Endodermal cell (in vitro differentiated cells): ENCODE data around the gene IGFBP2. TPM values are rescaled to one million over a fixed set of nuclear protein-coding genes. Genes with fewer than 3 reads are reported as not detected.

Source experiments
- DNase-seq: peaks from one replicate; pipeline ENCODE4 v3.0.0-alpha.2; 2017
- H3K27ac ChIP-seq: 2 replicates; pipeline ENCODE4 v1.5.1; 2013; ENCODE audit warnings: mild to moderate bottlenecking, low read depth, low read length, moderate library complexity
- H3K27me3 ChIP-seq: 2 replicates; pipeline ENCODE4 v1.6.1; 2013; ENCODE audit warnings: mild to moderate bottlenecking, low read length, moderate library complexity; ENCODE audit not compliant: insufficient read depth, control insufficient read depth, poor library complexity, severe bottlenecking
- H3K36me3 ChIP-seq: 2 replicates; pipeline ENCODE4 v1.7.0; 2013; ENCODE audit warnings: mild to moderate bottlenecking, low read length, moderate library complexity; ENCODE audit not compliant: control insufficient read depth, insufficient read depth
- H3K4me1 ChIP-seq: one replicate; pipeline ENCODE4 v1.7.0; 2013; ENCODE audit warnings: low read length; ENCODE audit not compliant: control insufficient read depth, insufficient read depth
- H3K4me3 ChIP-seq: 2 replicates; pipeline ENCODE4 v1.5.1; 2013; ENCODE audit warnings: mild to moderate bottlenecking, low read length, moderate library complexity
- H3K9ac ChIP-seq: 2 replicates; pipeline ENCODE4 v1.6.1; 2013; ENCODE audit warnings: mild to moderate bottlenecking, low read length, moderate library complexity; ENCODE audit not compliant: poor library complexity, severe bottlenecking; ENCODE audit errors: extremely low read depth
- H3K9me3 ChIP-seq: 2 replicates; pipeline ENCODE4 v1.6.1; 2013; ENCODE audit warnings: mild to moderate bottlenecking, low read length, moderate library complexity; ENCODE audit not compliant: control insufficient read depth
- H3K27ac Mint-ChIP-seq: 2 replicates; pipeline ENCODE4 v1.8.0; 2020; ENCODE audit warnings: mixed read lengths
- H3K27me3 Mint-ChIP-seq: 2 replicates; pipeline ENCODE4 v1.8.0; 2021; ENCODE audit warnings: mild to moderate bottlenecking, mixed read lengths; ENCODE audit not compliant: insufficient read depth
- H3K36me3 Mint-ChIP-seq: 2 replicates; pipeline ENCODE4 v1.8.0; 2020; ENCODE audit warnings: low read depth, mixed read lengths
- H3K4me1 Mint-ChIP-seq: 2 replicates; pipeline ENCODE4 v1.8.0; 2020; ENCODE audit warnings: mixed read lengths
- H3K4me3 Mint-ChIP-seq: 2 replicates; pipeline ENCODE4 v1.8.0; 2020; ENCODE audit warnings: mild to moderate bottlenecking, moderate library complexity, mixed read lengths
- H3K9me3 Mint-ChIP-seq: 2 replicates; pipeline ENCODE4 v1.8.0; 2020; ENCODE audit warnings: mild to moderate bottlenecking, mixed read lengths
- CTCF ChIP-seq: fragments of 200-600 bp; sonication (generic); conservative IDR thresholded peaks from 2 replicates; pipeline ENCODE4 v1.5.0; 2021; ENCODE audit warnings: antibody characterized with exemption, mild to moderate bottlenecking
- WGBS, 2 experiments: methylation state at CpG; one replicate each; pipeline versions ENCODE4 v1.1.5 to v1.1.7; 2013; ENCODE audit warnings: missing lambda C conversion rate in 2 of 2, mixed read lengths in 1 of 2; ENCODE audit not compliant: insufficient coverage in 1 of 2, insufficient read length in 1 of 2; 5-methylcytosine and 5-hydroxymethylcytosine counted together
- total RNA-seq, 2 donors: library from RNA; stranded (reverse); fragmentation: NEBNext Ultra II Directional in 1 of 2; extraction: Animal tissue kit (Norgen Biotek cat#: 25700) in 1 of 2; gene quantifications; 2 replicates in 1 of 2; 3 replicates in 1 of 2; pipeline ENCODE4 v1.2.1, GENCODE V29; 2021

Gene IGFBP2
- total RNA-seq, 2 donors from 2014 or later, result 80.8 to 313 TPM

- Mint-ChIP-seq H3K27me3 (peaks cover 9% of the 10 kb centered on the region), H3K9me3 (no peaks in the 10 kb centered on the region), H3K4me1 (peaks cover 4% of the 10 kb centered on the region), H3K4me3 (no peak overlapping the region), H3K27ac (no peak overlapping the region), H3K36me3 (no peaks in the 10 kb centered on the region)
- H3K4me1 ChIP-seq, result no peaks in the 10 kb centered on the region
- H3K9ac ChIP-seq, result no peak overlapping the region
- H3K27me3 ChIP-seq, result peaks cover 8% of the 10 kb centered on the region
- H3K4me3 ChIP-seq, result no peak overlapping the region
- TF ChIP-seq CTCF, result no peak
- no peaks in the 10 kb centered on the region for H3K9me3 ChIP-seq
- no peaks in the 10 kb centered on the region for H3K36me3 ChIP-seq
- no peak for DNase-seq
- WGBS, 2 experiments, result 98% methylated on average over 6 of the region's 7 CpGs; no CpG with 5 or more reads in 1 of the 2 experiments
- no peak overlapping the region for H3K27ac ChIP-seq
Observed at GRCh38 chr2:216701544-216701943, 68.3 kb downstream of the IGFBP2 start.

- Histone ChIP-seq H3K9ac (no peak overlapping the region), H3K27me3 (peaks cover 8% of the 10 kb centered on the region), H3K4me3 (no peak overlapping the region), H3K4me1 (no peaks in the 10 kb centered on the region), H3K27ac (no peak overlapping the region), H3K36me3 (no peaks in the 10 kb centered on the region), H3K9me3 (no peaks in the 10 kb centered on the region)
- no peak for DNase-seq
- WGBS, 2 experiments, result 98% methylated on average over 1 of the region's 1 CpG; no CpG with 5 or more reads in 1 of the 2 experiments
- Mint-ChIP-seq H3K27me3 (no peaks in the 10 kb centered on the region), H3K36me3 (no peaks in the 10 kb centered on the region), H3K4me1 (no peaks in the 10 kb centered on the region), H3K4me3 (no peak overlapping the region), H3K9me3 (no peaks in the 10 kb centered on the region), H3K27ac (no peak overlapping the region)
- TF ChIP-seq CTCF, result no peak
Observed at GRCh38 chr2:216702756-216703155, 69.5 kb downstream of the IGFBP2 start.

- Histone ChIP-seq H3K4me1 (no peaks in the 10 kb centered on the region), H3K36me3 (no peaks in the 10 kb centered on the region), H3K9me3 (no peaks in the 10 kb centered on the region), H3K4me3 (no peak overlapping the region), H3K9ac (no peak overlapping the region), H3K27ac (no peak overlapping the region), H3K27me3 (no peaks in the 10 kb centered on the region)
- Mint-ChIP-seq H3K9me3 (peaks cover 5% of the 10 kb centered on the region), H3K27ac (no peak overlapping the region), H3K27me3 (peaks cover 2% of the 10 kb centered on the region), H3K36me3 (no peaks in the 10 kb centered on the region), H3K4me3 (no peak overlapping the region), H3K4me1 (no peaks in the 10 kb centered on the region)
- no peak for DNase-seq
- 89 to 92% methylated on average over 6 to 10 of the region's 11 CpGs for WGBS, 2 experiments
- no peak for TF ChIP-seq CTCF
Observed at GRCh38 chr2:216710551-216711301, 77.5 kb downstream of the IGFBP2 start.
